HL-60 (cell line): Measurements from ENCODE around the gene CDH23.

ENCODE experiments used
- DNase-seq, 2 experiments: peaks; one replicate each; pipeline ENCODE4 v3.0.0-alpha.2; 2010 to 2020; ENCODE audit warnings: low read depth in 1 of 2, low spot score in 1 of 2
- H3K27ac ChIP-seq: fragments of 250-450 bp; sonication (Bioruptor Pico); replicated peaks from 2 replicates; pipeline ENCODE4 v1.5.1; 2020; ENCODE audit warnings: mild to moderate bottlenecking, moderate library complexity
- H3K27me3 ChIP-seq: fragments of 250-450 bp; sonication (Bioruptor Pico); 2 replicates; pipeline ENCODE4 v1.5.1; 2021; ENCODE audit warnings: mild to moderate bottlenecking, moderate library complexity; ENCODE audit not compliant: insufficient read depth, poor library complexity, severe bottlenecking
- H3K4me3 ChIP-seq: replicated peaks from 2 replicates; pipeline ENCODE4 v1.5.1; 2011; ENCODE audit warnings: mild to moderate bottlenecking, control low read depth, low read length; ENCODE audit not compliant: insufficient read depth
- CTCF ChIP-seq: IDR thresholded peaks from one replicate; pipeline ENCODE4 v1.5.1; 2011; ENCODE audit warnings: low read length, control low read depth, inconsistent platforms; ENCODE audit not compliant: insufficient read depth
- GABPA ChIP-seq: IDR thresholded peaks from 2 replicates; pipeline ENCODE4 v1.6.1; 2012; ENCODE audit warnings: low read depth
- POLR2AphosphoS5 ChIP-seq: IDR thresholded peaks from 2 replicates; pipeline ENCODE4 v1.6.1; 2012; ENCODE audit warnings: low read depth
- REST ChIP-seq: IDR thresholded peaks from 2 replicates; pipeline ENCODE4 v1.6.1; 2012; ENCODE audit warnings: low read depth; ENCODE audit not compliant: insufficient replicate concordance
- SPI1 ChIP-seq: IDR thresholded peaks from 2 replicates; pipeline ENCODE4 v1.6.1; 2012; ENCODE audit warnings: low read depth, mild to moderate bottlenecking, borderline replicate concordance

CDH23 gene

GRCh38 chr10:71479831-71480230 is 83.1 kb downstream of the CDH23 start:
- no peaks in the 10 kb centered on the region for H3K27me3 ChIP-seq

DNA sequence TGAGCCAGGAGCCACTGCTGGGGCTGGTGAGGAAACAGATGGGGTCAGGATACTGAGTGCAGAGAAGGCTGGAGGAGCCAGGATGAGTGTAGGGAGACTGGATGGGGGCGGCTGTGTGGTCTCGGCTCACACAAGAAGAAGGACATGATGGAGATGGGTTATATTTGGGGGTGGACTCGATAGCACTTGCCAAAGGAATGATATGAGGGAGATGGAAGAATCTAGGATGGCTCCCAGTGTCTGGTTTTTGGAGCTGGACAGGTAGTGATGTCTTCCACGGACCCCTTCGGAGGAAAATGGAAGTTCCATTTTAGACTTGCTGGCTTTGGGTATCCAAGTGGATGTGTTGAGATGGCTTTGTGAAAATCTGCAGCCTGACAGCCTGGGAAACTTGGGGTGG is 83.9 kb downstream of the CDH23 start:
- H3K27me3 ChIP-seq = no peaks in the 10 kb centered on the region
- H3K27ac ChIP-seq = no peak overlapping the region
- H3K4me3 ChIP-seq = no peak overlapping the region
- no peak for DNase-seq
- TF ChIP-seq REST = no peak
- no peak for TF ChIP-seq POLR2AphosphoS5
- TF ChIP-seq GABPA = no peak
- no peak for TF ChIP-seq SPI1
- no peak for TF ChIP-seq CTCF

More at GRCh38 chr10:71479831-71480230, 83.1 kb downstream of the CDH23 start:
- TF ChIP-seq CTCF (no peak), GABPA (no peak), SPI1 (no peak), POLR2AphosphoS5 (no peak)
- H3K27ac ChIP-seq = no peak overlapping the region
- DNase-seq = no peak
- no peak overlapping the region for H3K4me3 ChIP-seq

DNA sequence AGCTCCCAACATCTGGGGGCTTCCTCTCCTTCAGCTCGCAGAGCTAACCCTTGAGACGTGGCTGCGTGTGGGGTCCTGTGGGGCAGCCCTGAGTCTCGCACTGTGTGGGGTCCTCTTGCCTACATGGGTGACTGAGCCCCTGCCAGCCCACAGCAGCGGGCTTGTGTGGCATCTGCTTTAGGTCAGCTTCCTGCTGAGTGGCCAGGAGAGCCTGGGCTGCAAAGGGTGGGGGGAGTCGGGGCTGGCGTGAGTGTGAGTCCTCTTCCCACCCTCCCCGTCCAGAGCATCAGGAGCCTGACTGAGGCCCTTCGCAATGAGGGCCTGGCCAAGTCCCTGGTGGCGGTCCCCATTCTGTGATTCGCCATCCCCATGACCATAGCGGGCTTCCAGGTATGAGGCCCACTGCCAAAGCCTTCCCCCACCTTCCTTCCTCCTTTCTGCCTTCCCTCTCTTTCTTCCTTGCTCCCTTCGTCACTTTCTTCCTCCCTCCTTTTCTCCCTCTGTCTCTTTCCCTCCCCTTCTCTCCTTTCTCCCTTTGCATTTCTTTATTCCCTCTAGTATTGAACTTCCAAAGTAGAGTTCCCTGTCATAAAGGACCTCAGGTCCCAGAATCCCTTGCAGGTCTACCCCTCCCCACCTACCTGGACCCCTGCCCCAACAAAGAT is 85.2 kb downstream of the CDH23 start:
- H3K27me3 ChIP-seq = no peaks in the 10 kb centered on the region
- no peak for TF ChIP-seq CTCF
- H3K27ac ChIP-seq = no peak overlapping the region
- H3K4me3 ChIP-seq = no peak overlapping the region
- DNase-seq = no peak

DNA sequence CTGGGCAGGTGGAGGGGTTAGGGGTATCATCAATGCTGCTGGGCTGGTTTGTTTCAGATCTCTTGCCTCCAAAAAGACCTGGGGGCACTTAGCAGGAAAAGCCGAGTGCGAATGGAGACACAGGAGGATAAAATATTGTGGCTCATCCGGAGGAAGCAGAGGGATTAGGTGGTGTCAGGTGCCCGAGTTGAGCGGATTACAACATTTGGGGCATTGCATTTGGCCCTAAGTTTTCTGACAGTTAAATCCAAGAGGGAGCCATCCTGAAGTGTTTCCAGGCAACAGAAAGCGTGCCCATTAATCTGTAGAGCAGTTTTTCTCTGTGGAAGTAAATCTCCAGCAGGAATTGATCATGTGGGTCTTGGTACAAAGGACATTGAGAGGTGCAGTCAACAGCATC is 85.9 kb downstream of the CDH23 start:
- H3K4me3 ChIP-seq = no peak overlapping the region
- H3K27me3 ChIP-seq = no peaks in the 10 kb centered on the region
- no peak for DNase-seq
- TF ChIP-seq POLR2AphosphoS5 = no peak
- H3K27ac ChIP-seq = no peak overlapping the region

DNA sequence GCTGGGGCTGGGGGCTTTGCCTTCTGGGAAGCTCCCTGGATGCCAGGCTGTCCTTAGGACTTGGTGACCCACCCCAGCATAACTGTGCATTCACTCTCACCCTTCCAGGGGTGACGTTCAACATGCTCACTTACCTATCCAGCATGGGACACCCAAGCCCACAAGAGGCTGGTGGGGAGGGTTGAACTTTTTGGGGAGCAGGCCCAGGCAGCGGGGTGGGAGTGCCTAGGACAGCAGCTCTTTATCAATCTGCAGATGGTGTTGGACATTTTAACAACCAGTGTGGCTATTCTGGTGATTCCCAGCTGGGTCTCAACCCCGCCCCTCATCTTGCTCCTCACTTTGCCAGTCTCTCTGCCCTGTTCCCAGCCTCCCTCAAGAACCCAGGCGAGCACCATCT is 86.4 kb downstream of the CDH23 start:
- Histone ChIP-seq H3K4me3 (no peak overlapping the region), H3K27ac (no peak overlapping the region), H3K27me3 (no peaks in the 10 kb centered on the region)
- TF ChIP-seq SPI1 (no peak), GABPA (no peak), CTCF (no peak), REST (no peak), POLR2AphosphoS5 (no peak)
- DNase-seq = no peak
